HEK293 (cell line): ENCODE data around the gene ZNF605.

Experiments
- ELK4 ChIP-seq: IDR thresholded peaks from 2 replicates; pipeline ENCODE4 v1.6.1; 2011; ENCODE audit warnings: mild to moderate bottlenecking, low read depth, low read length, borderline replicate concordance
- GLI2 ChIP-seq: fragments of 450-650 bp; formaldehyde crosslinking; IDR thresholded peaks from 2 replicates; pipeline ENCODE4; 2017; ENCODE audit warnings: missing biosample characterization, missing genetic modification characterization, low read depth, borderline replicate concordance
- HOXC10 ChIP-seq: sonication (generic); formaldehyde crosslinking; IDR thresholded peaks from 2 replicates; pipeline ENCODE4 v1.8.1; 2023; ENCODE audit warnings: mild to moderate bottlenecking, missing genetic modification reagents
- KLF1 ChIP-seq: fragments of 450-650 bp; formaldehyde crosslinking; IDR thresholded peaks from 2 replicates; pipeline ENCODE4 v1.5.1; 2016; ENCODE audit warnings: missing biosample characterization, missing genetic modification characterization
- KLF10 ChIP-seq: fragments of 450-650 bp; IDR thresholded peaks from 2 replicates; pipeline ENCODE4 v1.5.1; 2018; ENCODE audit warnings: missing biosample characterization, mild to moderate bottlenecking, missing genetic modification characterization
- KLF7 ChIP-seq: fragments of 450-650 bp; formaldehyde crosslinking; IDR thresholded peaks from 2 replicates; pipeline ENCODE4 v1.5.1; 2016; ENCODE audit warnings: missing biosample characterization, missing genetic modification characterization, borderline replicate concordance
- KLF9 ChIP-seq: fragments of 450-650 bp; formaldehyde crosslinking; IDR thresholded peaks from 2 replicates; pipeline ENCODE4 v1.5.1; 2016; ENCODE audit warnings: missing biosample characterization, missing genetic modification characterization, low read depth
- MYNN ChIP-seq: fragments of 450-650 bp; formaldehyde crosslinking; IDR thresholded peaks from 2 replicates; pipeline ENCODE4 v1.5.1; 2016; ENCODE audit warnings: missing biosample characterization, missing genetic modification characterization, borderline replicate concordance
- PRDM4 ChIP-seq: fragments of 450-650 bp; formaldehyde crosslinking; IDR thresholded peaks from 2 replicates; pipeline ENCODE4 v1.5.1; 2017; ENCODE audit warnings: missing biosample characterization, missing genetic modification characterization
- RBAK ChIP-seq: fragments of 450-650 bp; formaldehyde crosslinking; IDR thresholded peaks from 2 replicates; pipeline ENCODE4 v1.5.1; 2016; ENCODE audit warnings: missing biosample characterization, missing genetic modification characterization
- SP3 ChIP-seq: fragments of 450-650 bp; formaldehyde crosslinking; IDR thresholded peaks from 2 replicates; pipeline ENCODE4 v1.5.1; 2016; ENCODE audit warnings: missing biosample characterization, missing genetic modification characterization
- ZBTB20 ChIP-seq: fragments of 450-650 bp; formaldehyde crosslinking; IDR thresholded peaks from 2 replicates; pipeline ENCODE4 v1.5.1; 2016; ENCODE audit warnings: missing biosample characterization, missing genetic modification characterization
- ZBTB6 ChIP-seq: fragments of 450-650 bp; formaldehyde crosslinking; IDR thresholded peaks from 2 replicates; pipeline ENCODE4 v1.5.1; 2017; ENCODE audit warnings: missing biosample characterization, missing genetic modification characterization
- ZBTB7A ChIP-seq: fragments of 450-650 bp; formaldehyde crosslinking; IDR thresholded peaks from 2 replicates; pipeline ENCODE4 v1.5.1; 2016; ENCODE audit warnings: low read depth, missing biosample characterization, missing genetic modification characterization
- ZBTB8A ChIP-seq: fragments of 450-650 bp; formaldehyde crosslinking; IDR thresholded peaks from 2 replicates; pipeline ENCODE4 v1.5.1; 2016; ENCODE audit warnings: missing biosample characterization, missing genetic modification characterization
- ZNF223 ChIP-seq: fragments of 450-650 bp; formaldehyde crosslinking; IDR thresholded peaks from 2 replicates; pipeline ENCODE4 v1.5.1; 2016; ENCODE audit warnings: missing biosample characterization, missing genetic modification characterization
- ZNF26 ChIP-seq: fragments of 450-650 bp; formaldehyde crosslinking; IDR thresholded peaks from 2 replicates; pipeline ENCODE4 v1.5.1; 2016; ENCODE audit warnings: missing biosample characterization, missing genetic modification characterization
- ZNF280C ChIP-seq: fragments of 450-650 bp; formaldehyde crosslinking; IDR thresholded peaks from 2 replicates; pipeline ENCODE4 v1.5.1; 2016; ENCODE audit warnings: missing biosample characterization, missing genetic modification characterization
- ZNF354C ChIP-seq: fragments of 450-650 bp; formaldehyde crosslinking; IDR thresholded peaks from 2 replicates; pipeline ENCODE4 v1.5.1; 2016; ENCODE audit warnings: missing biosample characterization, missing genetic modification characterization, low read depth, borderline replicate concordance
- ZNF426 ChIP-seq: fragments of 450-650 bp; formaldehyde crosslinking; IDR thresholded peaks from 2 replicates; pipeline ENCODE4 v1.5.1; 2017; ENCODE audit warnings: missing biosample characterization, missing genetic modification characterization, mild to moderate bottlenecking, inconsistent platforms, moderate library complexity
- ZNF555 ChIP-seq: fragments of 450-650 bp; formaldehyde crosslinking; conservative IDR thresholded peaks from 2 replicates; pipeline ENCODE4 v1.5.1; 2017; ENCODE audit warnings: missing biosample characterization, mild to moderate bottlenecking, missing genetic modification characterization, inconsistent platforms
- ZNF610 ChIP-seq: fragments of 450-650 bp; formaldehyde crosslinking; IDR thresholded peaks from 2 replicates; pipeline ENCODE4 v1.5.1; 2016; ENCODE audit warnings: missing biosample characterization, missing genetic modification characterization, borderline replicate concordance
- ZNF621 ChIP-seq: fragments of 450-650 bp; formaldehyde crosslinking; IDR thresholded peaks from 2 replicates; pipeline ENCODE4 v1.5.1; 2017; ENCODE audit warnings: missing biosample characterization, missing genetic modification characterization
- ZNF624 ChIP-seq: fragments of 450-650 bp; formaldehyde crosslinking; IDR thresholded peaks from 2 replicates; pipeline ENCODE4 v1.5.1; 2017; ENCODE audit warnings: missing biosample characterization, missing genetic modification characterization
- ZNF660 ChIP-seq: fragments of 450-650 bp; IDR thresholded peaks from 2 replicates; pipeline ENCODE4 v1.5.1; 2018; ENCODE audit warnings: missing biosample characterization, mild to moderate bottlenecking, missing genetic modification characterization
- ZNF692 ChIP-seq: fragments of 450-650 bp; formaldehyde crosslinking; IDR thresholded peaks from 2 replicates; pipeline ENCODE4 v1.5.1; 2016; ENCODE audit warnings: missing biosample characterization, missing genetic modification characterization
- ZNF707 ChIP-seq: fragments of 450-650 bp; formaldehyde crosslinking; IDR thresholded peaks from 2 replicates; pipeline ENCODE4 v1.5.1; 2016; ENCODE audit warnings: missing biosample characterization, missing genetic modification characterization
- ZSCAN16 ChIP-seq: fragments of 450-650 bp; formaldehyde crosslinking; IDR thresholded peaks from 2 replicates; pipeline ENCODE4 v1.5.1; 2016; ENCODE audit warnings: missing biosample characterization, missing genetic modification characterization
- ZSCAN23 ChIP-seq: fragments of 450-650 bp; formaldehyde crosslinking; IDR thresholded peaks from 2 replicates; pipeline ENCODE4 v1.5.1; 2016; ENCODE audit warnings: missing biosample characterization, missing genetic modification characterization

The ZNF605 gene

GRCh38 chr12:132887513-132888351 is 68.4 kb downstream of the ZNF605 start, which contains the start of gene CHFR (continued):
- TF ChIP-seq GLI2 (tag by site-specific recombination), result no peak
- TF ChIP-seq ZNF610 (tag by site-specific recombination), result peak; percentile 93
- peak; percentile 73 for TF ChIP-seq SP3 (tag by site-specific recombination)
- TF ChIP-seq KLF9 (tag by site-specific recombination), result no peak; the same call in 1 of the 2 replicates
- no peak for TF ChIP-seq ZBTB6
- no peak for TF ChIP-seq PRDM4 (tag by site-specific recombination)
- TF ChIP-seq RBAK (tag by site-specific recombination), result no peak
- no peak for TF ChIP-seq ZBTB7A (tag by site-specific recombination)
- peak; percentile 32; the same call in 1 of the 2 replicates for TF ChIP-seq KLF10 (tag by site-specific recombination)
- no peak for TF ChIP-seq MYNN (tag by site-specific recombination)
- no peak for TF ChIP-seq ZNF555 (tag by site-specific recombination)
- no peak for TF ChIP-seq HOXC10
- peak; percentile 29 for TF ChIP-seq ZBTB20 (tag by site-specific recombination)
- no peak; the same call in 1 of the 2 replicates for TF ChIP-seq ZNF280C (tag by site-specific recombination)
- TF ChIP-seq ZNF426 (tag by site-specific recombination), result no peak
- no peak for TF ChIP-seq ZNF660 (tag by site-specific recombination)
- no peak for TF ChIP-seq ZNF624
- no peak for TF ChIP-seq ZSCAN23 (tag by site-specific recombination)
- TF ChIP-seq ZNF223, result no peak
- no peak; the same call in 1 of the 2 replicates for TF ChIP-seq KLF1
- no peak for TF ChIP-seq ZNF26
- TF ChIP-seq ZNF354C (tag by site-specific recombination), result no peak
- TF ChIP-seq ELK4, result no peak
- no peak for TF ChIP-seq ZSCAN16
- TF ChIP-seq KLF7 (tag by site-specific recombination), result 0 out of 2 replicates have a peak, but pooled peaks have one; percentile 63
- TF ChIP-seq ZNF692 (tag by site-specific recombination), result peak; percentile 45; the same call in 1 of the 2 replicates
- no peak for TF ChIP-seq ZNF707 (tag by site-specific recombination)
- TF ChIP-seq ZNF621 (tag by site-specific recombination), result no peak
- peak; percentile 86 for TF ChIP-seq ZBTB8A
